Mucosa of descending colon (tissue), 3 donors: ENCODE results near the gene SMIM35. TPM values are rescaled to one million over a fixed set of nuclear protein-coding genes. Genes with fewer than 3 reads are reported as not detected.

Experiments
- ATAC-seq: fragments of 200-7000 bp; cut with Tn5 transposase; one replicate; pipeline ENCODE4 v1.9.1; 2020; ENCODE audit warnings: mild to moderate bottlenecking, moderate library complexity
- DNase-seq, 3 donors: peaks; one replicate each; pipeline ENCODE4 v3.0.0-alpha.2; 2020
- H3K36me3 ChIP-seq: fragments of 200-600 bp; one replicate; pipeline ENCODE4 v1.8.0; 2021; ENCODE audit warnings: low read depth, mild to moderate bottlenecking
- H3K4me1 ChIP-seq: fragments of 200-600 bp; one replicate; pipeline ENCODE4 v1.8.0; 2021; ENCODE audit warnings: low read depth, mild to moderate bottlenecking
- H3K4me3 ChIP-seq: fragments of 200-600 bp; one replicate; pipeline ENCODE4 v1.8.0; 2021; ENCODE audit warnings: mild to moderate bottlenecking
- H3K9me3 ChIP-seq: fragments of 200-600 bp; one replicate; pipeline ENCODE4 v1.8.0; 2021; ENCODE audit warnings: mild to moderate bottlenecking
- intact Hi-C, 2 donors: fragments of 100-400 bp; cut with DNase I in 1 of 2; cut with micrococcal nuclease in 1 of 2; formaldehyde crosslinking; loops; one replicate each; pipeline versions ENCODE4 v1.11.0 to v1.11.1; 2022; cut with DNase I, micrococcal nuclease
- total RNA-seq, 3 donors: library from RNA; stranded (reverse); fragmentation: NEBNext Ultra II Directional in 2 of 3; extraction: Animal tissue kit (Norgen Biotek cat#: 25700) in 2 of 3; gene quantifications; one replicate each; pipeline versions ENCODE4 v1.2.1 to v1.2.4, GENCODE V29; 2021 to 2023
- TF ChIP-seq, protein P1 (sequence below): fragments of 200-600 bp; IDR thresholded peaks from one replicate; pipeline ENCODE4 v1.8.0; 2022; ENCODE audit warnings: antibody characterized with exemption, mild to moderate bottlenecking
- donor health status: DM: no; HTN: no; CAD: no; lungs with moderate emphysema.
- donor health status: DM: no; HTN: no; CAD: no.
- donor health status: DM: no; HTN: yes; CAD: no.

Gene SMIM35
- total RNA-seq, 3 donors from 2014 or later, result not detected

DNA sequence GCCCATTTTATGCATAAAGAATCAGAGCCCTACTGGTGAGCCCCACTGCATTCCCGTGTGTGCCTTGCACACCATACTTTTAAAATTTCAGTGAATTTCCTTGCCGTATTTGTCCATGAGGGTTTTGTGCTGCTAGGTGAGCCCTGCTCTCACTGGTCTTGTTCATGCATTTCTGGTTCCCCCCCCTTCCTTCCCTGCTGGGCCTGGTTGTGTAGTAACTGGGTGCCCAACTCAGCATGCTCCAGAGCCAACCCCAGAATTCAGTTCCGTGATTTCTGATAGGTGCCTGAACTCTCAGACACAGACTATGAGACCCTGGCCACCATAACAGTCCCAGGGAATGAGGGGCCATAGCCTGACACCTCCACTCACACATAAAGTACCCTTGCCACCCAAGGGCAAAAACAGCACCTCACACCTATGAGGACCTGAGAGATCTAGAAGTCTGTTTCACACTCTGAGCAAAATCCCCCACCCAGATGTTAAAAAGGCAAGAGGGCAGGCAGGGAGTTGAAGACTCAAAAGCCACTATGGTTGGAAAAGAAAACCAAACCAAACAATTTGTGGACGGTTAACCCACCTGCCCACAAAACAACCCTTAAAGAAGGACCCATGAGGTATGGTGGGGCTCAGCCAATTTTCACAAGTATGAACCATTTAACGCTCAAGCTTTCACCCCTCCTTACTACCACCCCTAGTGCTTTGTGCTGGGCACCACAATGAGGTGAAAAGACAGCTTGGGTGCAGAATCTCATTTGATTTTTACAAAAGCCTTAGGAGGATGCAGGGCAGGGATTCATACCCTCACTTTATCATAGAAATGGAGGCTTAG lies 117.4 kb downstream of the SMIM35 start:
- no peak for DNase-seq
- TF ChIP-seq, protein P1, sequence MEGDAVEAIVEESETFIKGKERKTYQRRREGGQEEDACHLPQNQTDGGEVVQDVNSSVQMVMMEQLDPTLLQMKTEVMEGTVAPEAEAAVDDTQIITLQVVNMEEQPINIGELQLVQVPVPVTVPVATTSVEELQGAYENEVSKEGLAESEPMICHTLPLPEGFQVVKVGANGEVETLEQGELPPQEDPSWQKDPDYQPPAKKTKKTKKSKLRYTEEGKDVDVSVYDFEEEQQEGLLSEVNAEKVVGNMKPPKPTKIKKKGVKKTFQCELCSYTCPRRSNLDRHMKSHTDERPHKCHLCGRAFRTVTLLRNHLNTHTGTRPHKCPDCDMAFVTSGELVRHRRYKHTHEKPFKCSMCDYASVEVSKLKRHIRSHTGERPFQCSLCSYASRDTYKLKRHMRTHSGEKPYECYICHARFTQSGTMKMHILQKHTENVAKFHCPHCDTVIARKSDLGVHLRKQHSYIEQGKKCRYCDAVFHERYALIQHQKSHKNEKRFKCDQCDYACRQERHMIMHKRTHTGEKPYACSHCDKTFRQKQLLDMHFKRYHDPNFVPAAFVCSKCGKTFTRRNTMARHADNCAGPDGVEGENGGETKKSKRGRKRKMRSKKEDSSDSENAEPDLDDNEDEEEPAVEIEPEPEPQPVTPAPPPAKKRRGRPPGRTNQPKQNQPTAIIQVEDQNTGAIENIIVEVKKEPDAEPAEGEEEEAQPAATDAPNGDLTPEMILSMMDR, result no peak
- intact Hi-C loops, result no loop called here
- Histone ChIP-seq H3K9me3 (no peaks in the 10 kb centered on the region), H3K36me3 (no peaks in the 10 kb centered on the region), H3K4me1 (peaks cover 9% of the 10 kb centered on the region), H3K4me3 (no peak overlapping the region)
- no peak for ATAC-seq

DNA sequence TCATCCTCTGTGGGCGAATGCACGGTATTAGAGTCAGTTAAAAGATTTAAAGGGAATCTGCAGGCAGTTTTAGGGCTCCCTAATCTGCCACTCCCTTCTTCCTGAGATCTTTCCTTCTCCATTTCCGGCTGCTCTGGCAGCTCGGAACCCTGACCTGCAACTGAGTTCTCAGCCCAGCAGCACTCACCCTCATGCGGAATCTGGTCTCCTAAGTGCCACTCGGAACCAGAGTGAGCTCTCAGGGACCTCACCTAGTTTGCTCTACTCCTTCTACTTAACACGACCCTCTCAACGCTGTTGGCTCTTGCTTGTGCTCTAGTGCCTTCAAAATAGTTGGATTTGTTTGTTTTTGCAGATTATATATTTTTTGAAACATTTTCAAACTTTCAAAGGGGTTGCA lies 119.9 kb downstream of the SMIM35 start:
- TF ChIP-seq, protein P1, result no peak
- H3K9me3 ChIP-seq, result no peaks in the 10 kb centered on the region
- ATAC-seq, result no peak
- H3K4me3 ChIP-seq, result no peak overlapping the region
- no peak for DNase-seq
- intact Hi-C loops, result no loop called here
- no peaks in the 10 kb centered on the region for H3K36me3 ChIP-seq
- no peaks in the 10 kb centered on the region for H3K4me1 ChIP-seq

DNA sequence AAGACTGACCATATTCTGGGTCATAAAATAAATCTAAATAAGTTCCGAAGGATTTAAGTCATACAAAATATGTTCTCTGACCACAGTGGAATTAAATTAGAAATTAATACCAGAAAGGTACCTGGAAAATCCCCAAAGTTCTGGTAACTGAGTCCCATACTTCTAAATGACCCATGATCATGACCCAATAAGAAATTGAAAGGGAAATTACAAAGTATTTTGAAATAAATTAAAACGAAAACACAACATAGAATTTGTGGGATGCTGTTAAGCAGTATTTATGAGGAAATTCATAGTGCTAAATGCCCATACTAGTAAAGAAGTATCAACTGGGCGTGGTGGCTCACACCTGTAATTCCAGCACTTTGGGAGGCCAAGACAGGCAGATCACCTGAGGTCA lies 123.9 kb downstream of the SMIM35 start:
- ATAC-seq (no peak), DNase-seq (no peak)
- H3K4me3 ChIP-seq, result no peak overlapping the region
- TF ChIP-seq, protein P1, result no peak
- no peaks in the 10 kb centered on the region for H3K36me3 ChIP-seq
- no peaks in the 10 kb centered on the region for H3K9me3 ChIP-seq
- intact Hi-C loops, result no loop called here
- no peaks in the 10 kb centered on the region for H3K4me1 ChIP-seq

- ATAC-seq, result no peak
- no peak for DNase-seq
- no peaks in the 10 kb centered on the region for H3K4me1 ChIP-seq
These were observed 124.9 kb downstream of the SMIM35 start for GRCh38 chr11:117961896-117962295.

DNA sequence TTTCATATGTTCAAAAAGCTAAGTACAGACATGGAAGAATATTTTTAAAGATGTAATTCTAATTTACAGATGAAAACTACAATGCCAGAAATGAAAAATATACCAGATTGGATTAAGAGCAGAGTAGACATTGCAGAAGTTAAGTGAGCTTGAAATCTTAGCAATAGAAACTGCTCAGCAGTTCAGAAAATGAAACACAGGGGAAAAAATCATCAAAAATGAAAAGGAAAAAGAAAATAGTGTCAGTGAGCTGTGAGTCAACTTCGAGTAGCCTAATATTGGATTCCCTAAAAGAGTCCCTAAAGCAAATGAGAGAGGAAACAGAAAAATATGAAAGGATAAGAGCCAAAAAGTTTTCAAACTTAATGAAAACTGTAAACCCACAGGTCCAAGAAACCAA lies 126.4 kb downstream of the SMIM35 start:
- DNase-seq (no peak), ATAC-seq (no peak)
- intact Hi-C loops, result no loop called here

More at GRCh38 chr11:117961896-117962295, 124.9 kb downstream of the SMIM35 start:
- Histone ChIP-seq H3K9me3 (no peaks in the 10 kb centered on the region), H3K4me3 (no peak overlapping the region), H3K36me3 (no peaks in the 10 kb centered on the region)
- TF ChIP-seq, protein P1, result no peak
- intact Hi-C loops, result no loop called here

More for the DNA sequence above, 126.4 kb downstream of the SMIM35 start:
- Histone ChIP-seq H3K9me3 (no peaks in the 10 kb centered on the region), H3K4me3 (no peak overlapping the region), H3K36me3 (no peaks in the 10 kb centered on the region), H3K4me1 (no peaks in the 10 kb centered on the region)
- TF ChIP-seq, protein P1, result no peak
